ENCODE results near the gene RAET1E. TPM values are rescaled to one million over a fixed set of nuclear protein-coding genes. Genes with fewer than 3 reads are reported as not detected.

Gene RAET1E
- total and polyA plus RNA-seq, 2 donors (not counting 1 experiment from before 2014, with no cell fraction given): not detected

DNA sequence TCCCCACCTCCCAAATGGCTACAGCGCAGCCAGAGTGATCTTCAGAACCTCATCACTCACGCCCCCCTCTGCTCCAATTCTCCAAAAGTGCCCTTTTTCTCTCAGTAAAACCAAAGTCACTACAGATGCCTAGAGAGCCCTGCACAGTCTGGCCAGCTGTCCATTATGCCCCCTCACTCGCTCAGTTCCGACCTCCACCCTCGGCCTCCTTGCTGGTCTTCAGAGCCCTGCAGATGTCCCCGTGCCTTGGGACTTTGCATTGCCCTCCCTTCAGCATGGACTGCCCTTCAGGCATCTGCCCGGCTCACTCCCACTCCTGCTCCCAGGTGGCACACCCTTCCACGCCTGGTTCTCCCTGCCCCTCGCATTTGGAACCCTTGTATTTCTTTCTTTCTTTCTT, 1.1 kb upstream of the RAET1E start:
- CTCF ChIA-PET: interaction anchor here (0.6 kb wide), 1 partner anchor 16 kb away, joined by 5 read pairs; no protein-coding TSS in a partner anchor
- Mint-ChIP-seq H3K4me3 (no peak overlapping the region), H3K27me3 (peaks cover 42% of the 10 kb centered on the region), H3K27ac (no peak overlapping the region), H3K9me3 (ENCODE audit: insufficient read depth) (no peaks in the 10 kb centered on the region), H3K4me1 (no peaks in the 10 kb centered on the region)
- no peak overlapping the region for H3K4me2 ChIP-seq (replicated peaks; ENCODE audit: low read depth, low read length, poor library complexity, severe bottlenecking)
- H4K20me1 ChIP-seq (ENCODE audit: control insufficient read depth, insufficient read depth, low read length, poor library complexity, severe bottlenecking): no peaks in the 10 kb centered on the region
- ATAC-seq (ENCODE audit: low read depth) (no peak), DNase-seq (no peak)
- H3K36me3 ChIP-seq (replicated peaks in 1 of 2; ENCODE audit: control extremely low read depth in 1 of 2, control insufficient read depth in 1 of 2, extremely low read depth in 1 of 2, insufficient read depth in 2 of 2, low read length in 1 of 2): no peaks in the 10 kb centered on the region
- H2AFZ ChIP-seq (ENCODE audit: insufficient read depth, low read depth, low read length, poor library complexity, severe bottlenecking): no peak overlapping the region
- 91% methylated on average over 6 of the region's 9 CpGs for WGBS (ENCODE audit: insufficient coverage)
- no peaks in the 10 kb centered on the region for H3K9me3 ChIP-seq (ENCODE audit: control extremely low read depth in 1 of 3, control insufficient read depth in 2 of 3, insufficient read depth in 1 of 3, low read length in 2 of 3)
- POLR2A ChIA-PET: no interaction called here
- H3K27ac ChIP-seq (ENCODE audit: low read length in 2 of 2): no peak overlapping the region
- H3K4me3 ChIP-seq (ENCODE audit: control extremely low read depth in 1 of 5, extremely low read depth in 1 of 5, insufficient read depth in 1 of 5, low read depth in 2 of 5, low read length in 4 of 5): no peak overlapping the region
- H3K4me1 ChIP-seq (ENCODE audit: control insufficient read depth in 2 of 2, insufficient read depth in 2 of 2, low read length in 2 of 2): no peaks in the 10 kb centered on the region
- intact Hi-C loops (cut with micrococcal nuclease): no loop called here
- no peak overlapping the region for H3K9ac ChIP-seq (ENCODE audit: low read length)
- peaks cover 0 to 9% (median 0%) of the 10 kb centered on the region in 4 experiments for H3K27me3 ChIP-seq (replicated peaks in 1 of 4; ENCODE audit: control extremely low read depth in 1 of 4, control insufficient read depth in 3 of 4, insufficient read depth in 4 of 4, low read length in 3 of 4)
- no peaks in the 10 kb centered on the region for H3K79me2 ChIP-seq (ENCODE audit: control insufficient read depth, insufficient read depth, low read length)
- TF ChIP-seq CTCF (IDR thresholded peaks at IDR 0.05): no peak
- no peak for TF ChIP-seq EZH2 (IDR thresholded peaks at IDR 0.05; ENCODE audit: borderline replicate concordance, insufficient read depth, low read depth, low read length, poor library complexity, severe bottlenecking)

GRCh38 chr6:149897015-149897697, 757 bp downstream of the RAET1E start:
- Mint-ChIP-seq H3K27me3 (peaks cover 54% of the 10 kb centered on the region), H3K4me3 (no peak overlapping the region), H3K4me1 (no peaks in the 10 kb centered on the region), H3K9me3 (ENCODE audit: insufficient read depth) (no peaks in the 10 kb centered on the region), H3K27ac (no peak overlapping the region)
- no peaks in the 10 kb centered on the region for H3K4me1 ChIP-seq (ENCODE audit: control insufficient read depth in 2 of 2, insufficient read depth in 2 of 2, low read length in 2 of 2)
- H3K36me3 ChIP-seq (replicated peaks in 1 of 2; ENCODE audit: control extremely low read depth in 1 of 2, control insufficient read depth in 1 of 2, extremely low read depth in 1 of 2, insufficient read depth in 2 of 2, low read length in 1 of 2): no peaks in the 10 kb centered on the region
- H2AFZ ChIP-seq (ENCODE audit: insufficient read depth, low read depth, low read length, poor library complexity, severe bottlenecking): no peak overlapping the region
- 93% methylated on average over 8 of the region's 13 CpGs for WGBS (ENCODE audit: insufficient coverage)
- no peak overlapping the region for H3K4me3 ChIP-seq (ENCODE audit: control extremely low read depth in 1 of 5, extremely low read depth in 1 of 5, insufficient read depth in 1 of 5, low read depth in 2 of 5, low read length in 4 of 5)
- DNase-seq (no peak), ATAC-seq (ENCODE audit: low read depth) (no peak)
- H3K27me3 ChIP-seq (replicated peaks in 1 of 4; ENCODE audit: control extremely low read depth in 1 of 4, control insufficient read depth in 3 of 4, insufficient read depth in 4 of 4, low read length in 3 of 4): peaks cover 0 to 7% (median 0%) of the 10 kb centered on the region in 4 experiments
- H3K9me3 ChIP-seq (ENCODE audit: control extremely low read depth in 1 of 3, control insufficient read depth in 2 of 3, insufficient read depth in 1 of 3, low read length in 2 of 3): no peaks in the 10 kb centered on the region
- no peak for TF ChIP-seq CTCF (IDR thresholded peaks at IDR 0.05)
- TF ChIP-seq EZH2 (IDR thresholded peaks at IDR 0.05; ENCODE audit: borderline replicate concordance, insufficient read depth, low read depth, low read length, poor library complexity, severe bottlenecking): no peak
- no peak overlapping the region for H3K9ac ChIP-seq (ENCODE audit: low read length)
- H3K4me2 ChIP-seq (replicated peaks; ENCODE audit: low read depth, low read length, poor library complexity, severe bottlenecking): no peak overlapping the region
- no peak overlapping the region for H3K27ac ChIP-seq (ENCODE audit: low read length in 2 of 2)
- intact Hi-C loops (cut with micrococcal nuclease): no loop called here
- CTCF ChIA-PET: no interaction called here
- H3K79me2 ChIP-seq (ENCODE audit: control insufficient read depth, insufficient read depth, low read length): no peaks in the 10 kb centered on the region
- POLR2A ChIA-PET: no interaction called here
- no peaks in the 10 kb centered on the region for H4K20me1 ChIP-seq (ENCODE audit: control insufficient read depth, insufficient read depth, low read length, poor library complexity, severe bottlenecking)

Measured in B cell (primary cell).